ENCODE measurements around the gene NOP56.

Gene NOP56

DNA sequence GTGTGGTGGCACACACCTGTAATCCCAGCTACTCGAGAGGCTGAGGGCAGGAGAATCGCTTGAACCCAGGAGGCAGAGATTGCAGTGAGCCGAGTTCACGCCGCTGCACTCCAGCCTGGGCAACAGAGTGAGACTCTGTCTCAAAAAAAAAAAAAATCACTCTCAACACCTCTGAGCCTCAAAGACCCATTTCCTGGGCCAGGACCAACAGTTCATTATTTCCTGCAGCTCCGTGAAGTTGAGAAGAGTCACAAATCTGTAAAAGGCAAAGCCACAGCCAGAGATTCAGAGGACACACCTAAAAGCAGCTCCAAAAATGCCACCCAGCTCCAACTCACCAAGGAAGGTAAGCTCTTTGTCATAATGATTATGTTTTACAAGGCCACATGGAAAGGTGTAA, 15.2 kb upstream of the NOP56 start:
- H4K20me1 ChIP-seq (ENCODE audit: insufficient read depth, low read length, poor library complexity, severe bottlenecking), result no peaks in the 10 kb centered on the region
- H3K4me2 ChIP-seq (ENCODE audit: low read depth, low read length, poor library complexity, severe bottlenecking), result no peak overlapping the region
- no peak overlapping the region for H3K9ac ChIP-seq (ENCODE audit: low read depth, low read length, poor library complexity, severe bottlenecking)
- H3K9me2 ChIP-seq (replicated peaks; ENCODE audit: low read depth, low read length), result no peaks in the 10 kb centered on the region
- H3F3A ChIP-seq (ENCODE audit: low read depth), result no peaks in the 10 kb centered on the region
- no peak for TF ChIP-seq EZH2phosphoT487 (IDR thresholded peaks at IDR 0.05; ENCODE audit: borderline replicate concordance)
- TF ChIP-seq, protein P1, sequence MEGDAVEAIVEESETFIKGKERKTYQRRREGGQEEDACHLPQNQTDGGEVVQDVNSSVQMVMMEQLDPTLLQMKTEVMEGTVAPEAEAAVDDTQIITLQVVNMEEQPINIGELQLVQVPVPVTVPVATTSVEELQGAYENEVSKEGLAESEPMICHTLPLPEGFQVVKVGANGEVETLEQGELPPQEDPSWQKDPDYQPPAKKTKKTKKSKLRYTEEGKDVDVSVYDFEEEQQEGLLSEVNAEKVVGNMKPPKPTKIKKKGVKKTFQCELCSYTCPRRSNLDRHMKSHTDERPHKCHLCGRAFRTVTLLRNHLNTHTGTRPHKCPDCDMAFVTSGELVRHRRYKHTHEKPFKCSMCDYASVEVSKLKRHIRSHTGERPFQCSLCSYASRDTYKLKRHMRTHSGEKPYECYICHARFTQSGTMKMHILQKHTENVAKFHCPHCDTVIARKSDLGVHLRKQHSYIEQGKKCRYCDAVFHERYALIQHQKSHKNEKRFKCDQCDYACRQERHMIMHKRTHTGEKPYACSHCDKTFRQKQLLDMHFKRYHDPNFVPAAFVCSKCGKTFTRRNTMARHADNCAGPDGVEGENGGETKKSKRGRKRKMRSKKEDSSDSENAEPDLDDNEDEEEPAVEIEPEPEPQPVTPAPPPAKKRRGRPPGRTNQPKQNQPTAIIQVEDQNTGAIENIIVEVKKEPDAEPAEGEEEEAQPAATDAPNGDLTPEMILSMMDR (conservative IDR thresholded peaks at IDR 0.05; ENCODE audit: low read length), result no peak
- no peak overlapping the region for H3K4me3 ChIP-seq (ENCODE audit: low read length, poor library complexity, severe bottlenecking)
- H3K79me2 ChIP-seq (ENCODE audit: insufficient read depth, low read length), result no peaks in the 10 kb centered on the region
- H3K4me1 ChIP-seq (ENCODE audit: insufficient read depth, low read length, poor library complexity, severe bottlenecking), result no peaks in the 10 kb centered on the region
- no peaks in the 10 kb centered on the region for H3K36me3 ChIP-seq (ENCODE audit: insufficient read depth, low read length)
- no peaks in the 10 kb centered on the region for H3K9me3 ChIP-seq (ENCODE audit: insufficient read depth, low read depth, low read length)
- no peak overlapping the region for H2AFZ ChIP-seq (ENCODE audit: low read length)
- H3K27me3 ChIP-seq (ENCODE audit: insufficient read depth, low read length, poor library complexity, severe bottlenecking), result no peaks in the 10 kb centered on the region

DNA sequence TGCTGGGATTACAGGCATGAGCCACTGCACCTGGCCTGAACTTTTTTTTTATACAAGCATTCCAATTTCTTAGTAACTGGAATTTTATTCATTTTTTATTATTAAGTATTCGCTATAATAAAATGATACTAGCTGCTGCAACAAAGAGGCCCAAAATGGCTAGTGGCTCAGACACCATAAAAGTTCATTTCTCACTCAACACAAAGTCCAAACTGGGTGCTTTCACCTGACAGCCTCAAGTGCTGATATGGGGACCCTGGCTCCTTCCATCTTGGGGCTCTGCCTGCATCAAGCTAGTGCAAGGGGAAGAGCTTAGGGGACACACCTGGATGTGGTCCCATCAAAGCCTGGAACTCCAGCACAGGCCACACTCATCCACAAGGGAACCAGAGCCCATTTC, 12.2 kb upstream of the NOP56 start:
- Histone ChIP-seq H3K36me3 (ENCODE audit: insufficient read depth, low read length) (no peaks in the 10 kb centered on the region), H3K9me3 (ENCODE audit: insufficient read depth, low read depth, low read length) (no peaks in the 10 kb centered on the region), H3K4me3 (ENCODE audit: low read length, poor library complexity, severe bottlenecking) (no peak overlapping the region), H3K4me1 (ENCODE audit: insufficient read depth, low read length, poor library complexity, severe bottlenecking) (no peaks in the 10 kb centered on the region), H3K4me2 (ENCODE audit: low read depth, low read length, poor library complexity, severe bottlenecking) (no peak overlapping the region), H3K9ac (ENCODE audit: low read depth, low read length, poor library complexity, severe bottlenecking) (no peak overlapping the region), H2AFZ (ENCODE audit: low read length) (no peak overlapping the region), H3F3A (ENCODE audit: low read depth) (no peaks in the 10 kb centered on the region), H4K20me1 (ENCODE audit: insufficient read depth, low read length, poor library complexity, severe bottlenecking) (no peaks in the 10 kb centered on the region), H3K79me2 (ENCODE audit: insufficient read depth, low read length) (no peaks in the 10 kb centered on the region), H3K27me3 (ENCODE audit: insufficient read depth, low read length, poor library complexity, severe bottlenecking) (no peaks in the 10 kb centered on the region), H3K9me2 (replicated peaks; ENCODE audit: low read depth, low read length) (no peaks in the 10 kb centered on the region)
- TF ChIP-seq EZH2phosphoT487 (IDR thresholded peaks at IDR 0.05; ENCODE audit: borderline replicate concordance), result no peak
- TF ChIP-seq, protein P1 (conservative IDR thresholded peaks at IDR 0.05; ENCODE audit: low read length), result no peak

GRCh38 chr20:2640899-2641298, 11.5 kb upstream of the NOP56 start:
- Histone ChIP-seq H3F3A (ENCODE audit: low read depth) (no peaks in the 10 kb centered on the region), H3K4me2 (ENCODE audit: low read depth, low read length, poor library complexity, severe bottlenecking) (no peak overlapping the region), H2AFZ (ENCODE audit: low read length) (no peak overlapping the region), H3K79me2 (ENCODE audit: insufficient read depth, low read length) (no peaks in the 10 kb centered on the region), H3K27me3 (ENCODE audit: insufficient read depth, low read length, poor library complexity, severe bottlenecking) (no peaks in the 10 kb centered on the region), H4K20me1 (ENCODE audit: insufficient read depth, low read length, poor library complexity, severe bottlenecking) (no peaks in the 10 kb centered on the region), H3K4me3 (ENCODE audit: low read length, poor library complexity, severe bottlenecking) (no peak overlapping the region), H3K9me3 (ENCODE audit: insufficient read depth, low read depth, low read length) (no peaks in the 10 kb centered on the region), H3K4me1 (ENCODE audit: insufficient read depth, low read length, poor library complexity, severe bottlenecking) (no peaks in the 10 kb centered on the region), H3K9me2 (replicated peaks; ENCODE audit: low read depth, low read length) (no peaks in the 10 kb centered on the region), H3K9ac (ENCODE audit: low read depth, low read length, poor library complexity, severe bottlenecking) (no peak overlapping the region), H3K36me3 (ENCODE audit: insufficient read depth, low read length) (no peaks in the 10 kb centered on the region)
- TF ChIP-seq, protein P1 (conservative IDR thresholded peaks at IDR 0.05; ENCODE audit: low read length), result no peak
- TF ChIP-seq EZH2phosphoT487 (IDR thresholded peaks at IDR 0.05; ENCODE audit: borderline replicate concordance), result no peak
